GM21529 (cell line): ENCODE measurements around the gene UBE2S.
"Not testable (repeated sequence)": the region's sequence is repeated elsewhere in the genome, so short reads cannot be mapped to it uniquely, and the experiment has no call there.

ENCODE experiments used
- ATAC-seq: cut with Tn5 transposase; IDR thresholded peaks from one replicate; pipeline ENCODE4 v1.9.1; 2021; ENCODE audit not compliant: unreplicated experiment

UBE2S gene

GRCh38 chr19:55406826-55407549 is 600 bp downstream of the UBE2S start:
- ATAC-seq = no peak

- ATAC-seq = no peak
Measured at GRCh38 chr19:55406091-55406825, 1.3 kb downstream of the UBE2S start.

- ATAC-seq = no peak
Measured at GRCh38 chr19:55405638-55406037, 1.9 kb downstream of the UBE2S start.

- no peak for ATAC-seq
Measured at GRCh38 chr19:55402509-55402908, 5.1 kb downstream of the UBE2S start.

- not testable (repeated sequence) for ATAC-seq
Measured at GRCh38 chr19:55401390-55401789, 6.2 kb downstream of the UBE2S start.

- no peak for ATAC-seq
Measured at GRCh38 chr19:55400281-55401087, 7.1 kb downstream of the UBE2S start.

GRCh38 chr19:55398200-55398925 is 9.2 kb downstream of the UBE2S start:
- ATAC-seq = no peak

GRCh38 chr19:55392820-55393761 is 14.5 kb downstream of the UBE2S start:
- no peak for ATAC-seq

GRCh38 chr19:55391702-55392615 is 15.6 kb downstream of the UBE2S start:
- ATAC-seq = no peak

- no peak for ATAC-seq
Measured at GRCh38 chr19:55391191-55391670, 16.4 kb downstream of the UBE2S start.

GRCh38 chr19:55390461-55390880 is 17.1 kb downstream of the UBE2S start:
- no peak for ATAC-seq

- ATAC-seq = no peak
Measured at GRCh38 chr19:55389386-55390317, 17.9 kb downstream of the UBE2S start.

- ATAC-seq = no peak
Measured at GRCh38 chr19:55387736-55388497, 19.7 kb downstream of the UBE2S start.

GRCh38 chr19:55386493-55386971 is 21.1 kb downstream of the UBE2S start:
- no peak for ATAC-seq

GRCh38 chr19:55385724-55386492 is 21.7 kb downstream of the UBE2S start, which contains the start of gene RPL28:
Gene RPL28, plus strand, starts transcription at chr19:55385932. Its CDS starts 426 bp downstream, at chr19:55386358.
- peak; percentile 63 for ATAC-seq
